GM23338 (cell line): ENCODE measurements around the gene INO80.

Source experiments
- CTCF ChIP-seq, 2 experiments: fragments of 200-600 bp in 1 of 2; sonication (generic) in 1 of 2; conservative IDR thresholded peaks; 2 replicates each; pipeline versions ENCODE4 v1.5.1 to v1.6.1; 2016 to 2017; ENCODE audit warnings: antibody characterized with exemption in 2 of 2, low read depth in 2 of 2, mild to moderate bottlenecking in 2 of 2, moderate library complexity in 1 of 2
- EZH2 ChIP-seq: fragments of 200-600 bp; sonication (generic); IDR thresholded peaks from one replicate; pipeline ENCODE4 v1.8.0; 2017; ENCODE audit warnings: antibody characterized with exemption, mild to moderate bottlenecking, low read depth; ENCODE audit not compliant: unreplicated experiment
- EZH2phosphoT487 ChIP-seq: fragments of 200-600 bp; sonication (generic); IDR thresholded peaks from one replicate; pipeline ENCODE4 v1.8.1; 2018; ENCODE audit warnings: antibody characterized with exemption; ENCODE audit not compliant: unreplicated experiment
- POLR2AphosphoS5 ChIP-seq: IDR thresholded peaks from 2 replicates; pipeline ENCODE4 v1.6.1; 2016; ENCODE audit warnings: antibody characterized with exemption, low read depth
- ZNF331 ChIP-seq: fragments of 250-450 bp; sonication (Bioruptor Pico); IDR thresholded peaks from 2 replicates; pipeline ENCODE4 v1.5.0; 2020; ENCODE audit warnings: low read depth, mild to moderate bottlenecking, moderate library complexity
- TF ChIP-seq, protein P1 (sequence below): IDR thresholded peaks from 2 replicates; pipeline ENCODE4 v1.6.1; 2016; ENCODE audit warnings: antibody characterized with exemption

DNA sequence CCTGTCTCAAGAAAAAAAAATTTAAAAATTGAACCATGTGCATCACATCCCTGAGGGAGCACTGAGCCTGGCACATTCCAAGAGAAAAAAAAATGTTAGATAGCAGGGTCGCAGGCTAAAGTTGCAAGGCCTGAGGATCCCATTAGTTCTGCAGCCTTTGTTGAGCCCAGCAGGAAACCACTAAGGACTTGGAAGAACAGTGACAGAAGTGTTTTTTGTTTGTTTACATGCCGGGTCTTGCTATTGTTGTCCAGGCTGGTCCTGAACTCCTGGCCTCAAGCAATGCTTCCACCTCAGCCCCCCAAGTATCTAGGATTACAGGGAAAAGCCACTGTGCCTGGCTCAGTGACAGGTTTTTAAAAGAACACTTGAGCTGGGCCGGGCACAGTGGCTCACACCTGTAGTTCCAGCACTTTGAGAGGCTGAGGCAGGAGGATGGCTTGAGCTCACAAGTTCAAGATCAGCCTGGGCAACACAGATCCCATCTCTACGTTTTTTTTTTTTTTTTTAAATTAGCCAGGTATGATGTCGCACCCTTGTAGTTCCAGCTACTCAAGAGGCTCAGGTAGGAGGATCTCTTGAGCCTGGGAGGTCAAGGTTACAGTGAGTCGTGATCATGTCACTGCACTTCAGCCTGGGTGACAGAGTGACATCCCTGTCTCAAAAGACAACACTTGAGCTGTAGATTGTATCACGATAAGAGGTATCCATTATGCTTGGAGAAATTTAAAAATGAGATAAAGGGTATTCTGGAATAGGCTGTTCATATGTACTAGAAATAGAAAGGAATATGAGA, 147.6 kb downstream of the INO80 start:
- no peak for TF ChIP-seq CTCF (conservative IDR thresholded peaks at IDR 0.05; ENCODE audit: low read depth in 2 of 2)
- TF ChIP-seq ZNF331 (CRISPR knock-in tag): no peak
- TF ChIP-seq EZH2phosphoT487: no peak
- no peak for TF ChIP-seq POLR2AphosphoS5
- TF ChIP-seq EZH2: no peak
- TF ChIP-seq, protein P1, sequence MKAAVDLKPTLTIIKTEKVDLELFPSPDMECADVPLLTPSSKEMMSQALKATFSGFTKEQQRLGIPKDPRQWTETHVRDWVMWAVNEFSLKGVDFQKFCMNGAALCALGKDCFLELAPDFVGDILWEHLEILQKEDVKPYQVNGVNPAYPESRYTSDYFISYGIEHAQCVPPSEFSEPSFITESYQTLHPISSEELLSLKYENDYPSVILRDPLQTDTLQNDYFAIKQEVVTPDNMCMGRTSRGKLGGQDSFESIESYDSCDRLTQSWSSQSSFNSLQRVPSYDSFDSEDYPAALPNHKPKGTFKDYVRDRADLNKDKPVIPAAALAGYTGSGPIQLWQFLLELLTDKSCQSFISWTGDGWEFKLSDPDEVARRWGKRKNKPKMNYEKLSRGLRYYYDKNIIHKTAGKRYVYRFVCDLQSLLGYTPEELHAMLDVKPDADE: no peak
